LHCN-M2 (cell line): ENCODE data around the gene CHMP2A. TPM values are rescaled to one million over a fixed set of nuclear protein-coding genes. Genes with fewer than 3 reads are reported as not detected.

Source experiments
- DNase-seq: peaks from one replicate; pipeline ENCODE4 v3.0.0-alpha.2; 2012; ENCODE audit warnings: low read depth
- total RNA-seq: library from RNA; depleted of rRNA; stranded (reverse); fragments of >200 nt; gene quantifications from 2 replicates; pipeline ENCODE4 v1.2.3, GENCODE V29; 2014

The CHMP2A gene
- total RNA-seq, 1 experiment from 2014 or later = 125 TPM

- no peak for DNase-seq
Measured at GRCh38 chr19:58556622-58557220, 1.8 kb upstream of the CHMP2A start.

GRCh38 chr19:58555920-58556621 lies 1.2 kb upstream of the CHMP2A start:
- DNase-seq = no peak

- DNase-seq = no peak
Measured at GRCh38 chr19:58555369-58555885, 522 bp upstream of the CHMP2A start.

- no peak for DNase-seq
Measured at GRCh38 chr19:58553799-58554493, 959 bp downstream of the CHMP2A start.

- DNase-seq = no peak
Measured at GRCh38 chr19:58552655-58553054, 2.2 kb downstream of the CHMP2A start.

GRCh38 chr19:58551577-58552471 lies 3.1 kb downstream of the CHMP2A start:
- DNase-seq = no peak

GRCh38 chr19:58551123-58551497 lies 3.8 kb downstream of the CHMP2A start:
- no peak for DNase-seq

- no peak for DNase-seq
Measured at GRCh38 chr19:58550362-58551122, 4.4 kb downstream of the CHMP2A start.

GRCh38 chr19:58549664-58550361 lies 5.1 kb downstream of the CHMP2A start:
- DNase-seq = no peak

GRCh38 chr19:58548859-58549663 lies 5.8 kb downstream of the CHMP2A start:
- no peak for DNase-seq

GRCh38 chr19:58547323-58548312 lies 7.3 kb downstream of the CHMP2A start:
- no peak for DNase-seq

GRCh38 chr19:58546019-58546530 lies 8.8 kb downstream of the CHMP2A start:
- DNase-seq = no peak

- DNase-seq = no peak
Measured at GRCh38 chr19:58545286-58546018, 9.5 kb downstream of the CHMP2A start.

- peak; percentile 43 for DNase-seq
Measured at GRCh38 chr19:58544591-58545285, 10.2 kb downstream of the CHMP2A start.

GRCh38 chr19:58543826-58544590 lies 10.9 kb downstream of the CHMP2A start, which contains the start of gene TRIM28:
Gene TRIM28 (plus strand): TSS chr19:58544064. CDS start chr19:58544758, 694 bp downstream.
- peak; percentile 99 for DNase-seq
